ENCODE data around the gene SNAI1.

DNA sequence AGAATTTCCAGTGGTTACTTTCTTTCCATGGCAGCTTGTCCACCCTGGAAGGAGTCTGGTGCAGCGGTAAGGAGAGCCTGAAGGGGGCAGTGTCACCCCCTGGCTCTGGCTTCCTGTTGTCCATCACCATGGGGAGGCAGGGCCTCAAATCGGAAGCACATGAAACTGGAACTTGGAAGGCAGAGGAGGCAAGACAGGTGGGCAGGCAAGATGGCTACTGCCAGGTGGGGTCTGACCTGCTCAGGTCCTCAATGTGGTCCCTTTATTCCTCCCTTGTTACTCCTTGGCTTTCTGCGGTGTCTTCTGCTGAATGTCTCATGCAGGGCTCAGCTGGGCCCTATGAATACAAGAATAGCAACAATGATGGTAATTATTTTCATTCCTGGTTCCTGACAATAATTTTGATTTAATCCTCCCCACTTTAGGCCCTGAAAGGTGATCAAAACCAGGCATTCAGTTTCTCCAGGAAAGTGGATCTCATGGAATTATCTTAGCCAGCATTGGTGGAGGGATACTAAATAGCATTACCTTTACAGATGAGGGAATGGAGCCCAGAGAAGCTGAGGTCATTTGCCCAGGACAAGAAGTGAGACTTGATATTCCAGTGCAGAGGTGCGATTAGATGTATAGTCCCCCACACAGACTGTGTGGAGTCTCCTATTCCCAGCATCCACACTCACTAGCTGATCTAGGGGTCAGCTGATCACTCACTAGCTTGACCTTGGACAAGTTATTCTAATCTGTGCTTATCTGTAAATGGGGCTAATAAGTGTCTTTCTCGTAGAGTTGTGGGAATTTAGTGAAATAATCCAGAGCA lies 17.6 kb upstream of the SNAI1 start:
- TF ChIP-seq, protein P1, sequence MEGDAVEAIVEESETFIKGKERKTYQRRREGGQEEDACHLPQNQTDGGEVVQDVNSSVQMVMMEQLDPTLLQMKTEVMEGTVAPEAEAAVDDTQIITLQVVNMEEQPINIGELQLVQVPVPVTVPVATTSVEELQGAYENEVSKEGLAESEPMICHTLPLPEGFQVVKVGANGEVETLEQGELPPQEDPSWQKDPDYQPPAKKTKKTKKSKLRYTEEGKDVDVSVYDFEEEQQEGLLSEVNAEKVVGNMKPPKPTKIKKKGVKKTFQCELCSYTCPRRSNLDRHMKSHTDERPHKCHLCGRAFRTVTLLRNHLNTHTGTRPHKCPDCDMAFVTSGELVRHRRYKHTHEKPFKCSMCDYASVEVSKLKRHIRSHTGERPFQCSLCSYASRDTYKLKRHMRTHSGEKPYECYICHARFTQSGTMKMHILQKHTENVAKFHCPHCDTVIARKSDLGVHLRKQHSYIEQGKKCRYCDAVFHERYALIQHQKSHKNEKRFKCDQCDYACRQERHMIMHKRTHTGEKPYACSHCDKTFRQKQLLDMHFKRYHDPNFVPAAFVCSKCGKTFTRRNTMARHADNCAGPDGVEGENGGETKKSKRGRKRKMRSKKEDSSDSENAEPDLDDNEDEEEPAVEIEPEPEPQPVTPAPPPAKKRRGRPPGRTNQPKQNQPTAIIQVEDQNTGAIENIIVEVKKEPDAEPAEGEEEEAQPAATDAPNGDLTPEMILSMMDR (IDR thresholded peaks at IDR 0.05; ENCODE audit: extremely low read depth in 1 of 2, insufficient read depth in 1 of 2, low read depth in 1 of 2, low read length in 2 of 2), result peak; percentile 75 to 86
- TF ChIP-seq POLR2A (IDR thresholded peaks at IDR 0.05; ENCODE audit: low read depth, low read length), result no peak
- TF ChIP-seq JUN (IDR thresholded peaks at IDR 0.05; ENCODE audit: borderline replicate concordance, insufficient read depth, insufficient read length, low read depth), result no peak
- no peak for TF ChIP-seq POLR2AphosphoS5 (IDR thresholded peaks at IDR 0.05; ENCODE audit: insufficient read depth, low read depth, low read length)
- no peak for TF ChIP-seq MYC (IDR thresholded peaks at IDR 0.05; ENCODE audit: low read depth, low read length)
